ENCODE results near the gene TAGLN.
A peak's percentile ranks its signal among the peaks of the same experiment; 100 is the strongest.

Gene TAGLN

DNA sequence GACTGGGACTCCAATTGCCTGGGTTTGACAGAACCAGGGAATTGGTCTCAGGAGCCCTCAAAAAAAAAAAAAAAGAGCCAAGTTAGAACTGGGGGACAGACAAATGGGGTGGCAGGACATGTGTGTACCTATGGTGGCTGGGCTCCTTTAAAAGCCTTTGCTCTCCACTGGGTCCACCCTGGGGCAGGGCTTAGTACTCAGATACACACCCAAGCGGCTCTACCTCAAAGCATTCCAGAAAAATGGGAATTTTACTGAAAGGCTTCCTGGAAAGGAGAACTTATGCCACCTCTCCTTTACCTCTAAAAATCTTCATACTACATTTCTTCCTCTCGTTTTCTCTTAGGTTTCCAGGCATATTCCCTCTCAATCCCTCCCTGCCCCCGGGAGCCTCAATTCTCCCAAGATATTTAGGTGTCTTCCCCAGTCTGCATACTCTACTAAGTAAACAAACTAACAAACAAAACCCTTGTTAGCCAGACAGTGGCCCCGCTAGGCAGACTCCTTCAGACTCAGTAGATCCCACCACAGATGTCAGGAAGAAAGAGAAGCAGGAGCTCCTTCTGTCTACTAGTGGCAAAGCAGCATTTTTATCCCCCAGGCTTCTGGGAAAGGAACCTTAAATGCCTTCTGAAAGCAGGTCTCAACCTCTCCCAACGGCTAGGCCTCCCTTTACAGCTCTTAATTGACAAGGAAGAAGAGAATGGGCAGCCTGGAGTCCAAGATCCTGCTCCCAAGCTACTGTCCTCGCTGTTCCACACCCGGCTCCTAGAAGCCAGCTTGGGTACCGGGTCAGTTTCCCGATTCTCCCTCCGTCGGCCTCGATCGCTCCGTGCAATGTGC lies 32.0 kb downstream of the TAGLN start:
- DNase-seq (ENCODE audit: low spot score), result peak; percentile 38

DNA sequence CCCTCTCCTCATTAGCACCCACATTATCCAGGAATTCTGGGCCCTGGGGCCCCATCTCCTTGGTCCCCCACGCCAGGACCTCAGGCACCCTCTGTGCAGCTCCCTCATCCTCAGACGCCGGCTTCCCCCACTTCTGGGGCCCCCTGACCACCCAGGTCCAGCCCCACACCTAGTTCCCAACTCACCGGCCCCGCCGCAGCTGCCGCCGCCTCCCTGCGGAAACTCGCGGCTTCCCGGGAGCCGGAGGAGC lies 32.6 kb downstream of the TAGLN start, which contains the start of gene PCSK7:
PCSK7 (minus strand) TSS at position 232 of the 250 bp plus-strand sequence. CDS start 2,229 bp downstream, outside the sequence.
- DNase-seq (ENCODE audit: low spot score), result no peak

DNA sequence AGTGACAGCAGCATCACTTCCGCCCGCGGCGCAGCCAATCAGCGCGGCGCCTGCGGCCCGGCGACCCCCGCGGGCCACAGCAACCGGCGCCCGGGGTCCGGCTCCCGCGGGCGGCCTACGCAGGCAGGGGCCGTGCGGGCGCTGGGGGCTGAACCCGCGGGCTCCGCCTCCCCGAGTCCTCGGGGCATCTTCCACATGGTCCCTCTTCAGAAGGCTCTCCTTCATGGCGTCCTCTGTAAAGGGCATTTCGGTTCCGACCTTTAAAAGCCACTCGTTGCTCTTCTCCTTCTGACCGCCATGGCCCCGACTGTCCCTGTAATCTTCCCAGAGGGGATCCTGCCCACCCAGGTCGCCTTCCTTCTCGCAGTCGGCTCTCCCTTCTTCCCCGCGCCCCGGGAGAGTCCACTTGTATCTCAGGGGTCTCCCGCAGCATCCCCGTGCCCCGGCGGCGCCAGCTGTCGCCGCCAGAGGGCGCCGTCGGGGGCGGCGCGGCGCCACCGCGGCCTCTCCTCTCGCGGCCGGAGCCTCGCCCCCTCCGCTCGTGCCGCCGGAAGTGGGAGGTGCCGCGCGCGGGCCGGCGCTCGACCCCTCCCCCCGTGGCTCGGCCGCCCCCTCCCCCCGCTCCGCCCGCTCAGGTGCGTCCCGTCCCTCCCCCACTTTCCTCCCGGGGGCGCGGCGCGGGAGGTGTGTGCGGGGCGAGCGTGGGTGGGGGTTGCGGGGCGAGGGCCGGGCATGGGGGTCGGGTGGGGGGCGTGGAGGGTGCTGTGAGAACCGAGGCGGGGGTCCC lies 33.1 kb downstream of the TAGLN start, which contains the start of gene RNF214:
RNF214 (plus strand) TSS at position 580 of the 787 bp plus-strand sequence. CDS start 1,602 bp downstream, outside the sequence.
- DNase-seq (ENCODE audit: low spot score), result peak; percentile 88

- no peak for DNase-seq (ENCODE audit: low spot score)
Measured at GRCh38 chr11:117232911-117233409, 33.8 kb downstream of the TAGLN start.

DNA sequence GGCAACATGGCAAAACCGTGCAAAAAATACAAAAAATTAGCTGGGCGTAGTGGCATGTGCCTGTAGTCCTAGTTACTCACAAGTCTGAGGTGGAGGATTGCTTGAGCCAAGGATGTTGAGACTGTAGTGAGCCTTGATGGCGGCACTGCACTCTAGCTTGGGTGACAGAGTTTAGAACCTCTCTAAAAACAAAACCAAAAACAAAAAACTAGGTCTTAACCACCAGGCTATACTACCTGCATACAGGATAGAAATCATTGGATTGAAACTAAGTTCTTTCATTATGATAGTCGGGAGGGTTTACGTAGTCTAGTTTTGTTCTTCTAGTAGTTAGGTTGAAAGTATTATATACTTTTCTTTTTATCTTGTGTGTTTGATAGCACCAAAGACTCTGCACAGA lies 39.1 kb downstream of the TAGLN start:
- DNase-seq (ENCODE audit: low spot score), result no peak

GRCh38 chr11:117239295-117239694 lies 40.1 kb downstream of the TAGLN start:
- DNase-seq (ENCODE audit: low spot score), result no peak

- DNase-seq (ENCODE audit: low spot score), result peak; percentile 60
Measured at GRCh38 chr11:117248341-117248740, 49.2 kb downstream of the TAGLN start.

DNA sequence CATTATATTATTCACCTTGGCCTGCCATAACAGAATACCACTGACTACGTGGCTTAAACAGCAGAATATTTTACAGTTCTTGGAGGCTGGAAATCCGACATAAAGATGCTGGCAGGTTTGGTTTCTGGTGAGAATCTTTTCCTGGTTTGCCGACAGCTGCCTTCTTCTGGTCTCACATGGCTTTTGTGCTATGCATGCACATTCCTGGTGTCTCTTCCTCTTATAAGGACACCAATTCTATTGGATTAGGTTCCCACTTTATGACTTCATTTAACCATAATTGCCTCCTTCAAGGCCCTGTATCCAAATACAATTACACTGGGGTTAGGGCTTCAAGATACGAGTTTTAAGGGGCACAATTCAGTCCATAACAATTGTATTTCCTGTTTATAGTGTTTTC lies 50.4 kb downstream of the TAGLN start:
- no peak for DNase-seq (ENCODE audit: low spot score)

GRCh38 chr11:117251506-117251905 lies 52.3 kb downstream of the TAGLN start:
- DNase-seq (ENCODE audit: low spot score), result no peak

DNA sequence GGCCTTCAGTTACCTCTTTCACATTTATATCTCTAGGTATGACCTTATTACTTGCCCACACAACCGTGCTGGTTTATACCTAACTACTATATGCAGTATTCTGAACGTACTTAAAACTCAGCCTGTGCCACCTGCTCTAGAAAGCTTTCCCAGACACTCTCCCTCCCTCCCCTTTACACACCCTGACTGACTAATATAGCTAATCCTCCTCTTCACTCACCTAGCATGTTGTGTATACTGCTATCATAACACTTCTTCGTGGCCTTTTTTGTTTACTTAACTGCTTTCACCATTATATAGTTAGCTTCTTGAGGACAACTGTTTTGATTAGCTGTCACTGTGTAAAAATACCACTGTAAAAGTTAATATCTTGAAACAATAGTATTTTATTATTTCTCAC lies 56.8 kb downstream of the TAGLN start:
- DNase-seq (ENCODE audit: low spot score), result no peak

GRCh38 chr11:117256573-117256972 lies 57.4 kb downstream of the TAGLN start:
- DNase-seq (ENCODE audit: low spot score), result no peak

Measured in hematopoietic multipotent progenitor cell treated with erythropoietin and hydrocortisone succinate and interleukin-3 and kit ligand, for 17 days (in vitro differentiated cells).